ENCODE results near the gene VLDLR.

VLDLR gene

GRCh38 chr9:2611961-2612360 lies 9.6 kb upstream of the VLDLR start:
- Histone ChIP-seq H3K27me3 (ENCODE audit: low read length) (no peaks in the 10 kb centered on the region), H3F3A (ENCODE audit: insufficient read depth) (no peaks in the 10 kb centered on the region), H3K4me3 (ENCODE audit: insufficient read depth, low read length, poor library complexity, severe bottlenecking) (no peak overlapping the region), H3K9ac (ENCODE audit: low read length) (no peak overlapping the region), H4K20me1 (ENCODE audit: low read depth, low read length) (no peaks in the 10 kb centered on the region), H3K27ac (ENCODE audit: low read depth, low read length) (no peak overlapping the region), H3K79me2 (ENCODE audit: insufficient read depth, low read length) (no peaks in the 10 kb centered on the region), H2AFZ (ENCODE audit: low read depth, low read length, severe bottlenecking) (no peak overlapping the region), H3K9me3 (ENCODE audit: insufficient read depth, low read length) (no peaks in the 10 kb centered on the region), H3K36me3 (ENCODE audit: low read length) (no peaks in the 10 kb centered on the region), H3K9me2 (replicated peaks; ENCODE audit: insufficient read depth, low read length) (no peaks in the 10 kb centered on the region), H3K4me2 (ENCODE audit: low read depth, low read length, poor library complexity, severe bottlenecking) (no peak overlapping the region)
- no peak for TF ChIP-seq EZH2phosphoT487 (conservative IDR thresholded peaks at IDR 0.05; ENCODE audit: low read length)
- TF ChIP-seq CTCF (IDR thresholded peaks at IDR 0.05; ENCODE audit: insufficient read depth, low read length, poor library complexity, severe bottlenecking): no peak

GRCh38 chr9:2613730-2614271 lies 7.8 kb upstream of the VLDLR start:
- no peak overlapping the region for H2AFZ ChIP-seq (ENCODE audit: low read depth, low read length, severe bottlenecking)
- H3K9me2 ChIP-seq (replicated peaks; ENCODE audit: insufficient read depth, low read length): no peaks in the 10 kb centered on the region
- H3K27ac ChIP-seq (ENCODE audit: low read depth, low read length): no peak overlapping the region
- no peak overlapping the region for H3K4me2 ChIP-seq (ENCODE audit: low read depth, low read length, poor library complexity, severe bottlenecking)
- H3K4me3 ChIP-seq (ENCODE audit: insufficient read depth, low read length, poor library complexity, severe bottlenecking): no peak overlapping the region
- no peaks in the 10 kb centered on the region for H3K27me3 ChIP-seq (ENCODE audit: low read length)
- H3K36me3 ChIP-seq (ENCODE audit: low read length): no peaks in the 10 kb centered on the region
- no peaks in the 10 kb centered on the region for H3K79me2 ChIP-seq (ENCODE audit: insufficient read depth, low read length)
- no peaks in the 10 kb centered on the region for H3F3A ChIP-seq (ENCODE audit: insufficient read depth)
- TF ChIP-seq EZH2phosphoT487 (conservative IDR thresholded peaks at IDR 0.05; ENCODE audit: low read length) (no peak), CTCF (IDR thresholded peaks at IDR 0.05; ENCODE audit: insufficient read depth, low read length, poor library complexity, severe bottlenecking) (no peak)
- H4K20me1 ChIP-seq (ENCODE audit: low read depth, low read length): no peaks in the 10 kb centered on the region
- H3K9me3 ChIP-seq (ENCODE audit: insufficient read depth, low read length): no peaks in the 10 kb centered on the region
- no peak overlapping the region for H3K9ac ChIP-seq (ENCODE audit: low read length)

GRCh38 chr9:2615497-2615896 lies 6.1 kb upstream of the VLDLR start:
- Histone ChIP-seq H3K4me3 (ENCODE audit: insufficient read depth, low read length, poor library complexity, severe bottlenecking) (no peak overlapping the region), H3K9me2 (replicated peaks; ENCODE audit: insufficient read depth, low read length) (no peaks in the 10 kb centered on the region), H2AFZ (ENCODE audit: low read depth, low read length, severe bottlenecking) (no peak overlapping the region), H3K9me3 (ENCODE audit: insufficient read depth, low read length) (no peaks in the 10 kb centered on the region), H4K20me1 (ENCODE audit: low read depth, low read length) (no peaks in the 10 kb centered on the region), H3K4me2 (ENCODE audit: low read depth, low read length, poor library complexity, severe bottlenecking) (no peak overlapping the region), H3K79me2 (ENCODE audit: insufficient read depth, low read length) (no peaks in the 10 kb centered on the region), H3K27ac (ENCODE audit: low read depth, low read length) (no peak overlapping the region), H3F3A (ENCODE audit: insufficient read depth) (no peaks in the 10 kb centered on the region), H3K27me3 (ENCODE audit: low read length) (no peaks in the 10 kb centered on the region), H3K9ac (ENCODE audit: low read length) (no peak overlapping the region), H3K36me3 (ENCODE audit: low read length) (no peaks in the 10 kb centered on the region)
- no peak for TF ChIP-seq EZH2phosphoT487 (conservative IDR thresholded peaks at IDR 0.05; ENCODE audit: low read length)
- TF ChIP-seq CTCF (IDR thresholded peaks at IDR 0.05; ENCODE audit: insufficient read depth, low read length, poor library complexity, severe bottlenecking): no peak

Measured in SU-DHL-6 (cell line).